ENCODE data around the gene WIPI1. TPM values are rescaled to one million over a fixed set of nuclear protein-coding genes. Genes with fewer than 3 reads are reported as not detected.
A peak's percentile ranks its signal among the peaks of the same experiment; 100 is the strongest.

WIPI1 gene
- total and polyA plus RNA-seq, 9 of the 15 experiments (the other 6 are each of a cell fraction or from before 2014, with no cell fraction given): 3.7 to 23.5 (median 11.8) TPM

- TF ChIP-seq ESRRA (IDR thresholded peaks at IDR 0.05; ENCODE audit: borderline replicate concordance, low read depth) (no peak), BACH1 (tag; IDR thresholded peaks at IDR 0.05) (no peak), KLF10 (CRISPR knock-in tag; IDR thresholded peaks at IDR 0.05) (no peak), ZNF324 (CRISPR knock-in tag; IDR thresholded peaks at IDR 0.05) (no peak), EP300 (IDR thresholded peaks at IDR 0.05; ENCODE audit: low read length) (peak; percentile 31; the same call in 1 of the 2 replicates), TEAD1 (CRISPR knock-in tag; IDR thresholded peaks at IDR 0.05) (peak in 1 of 2 experiments; percentile 22; a peak in 1 of 4 replicates), SMAD3 (CRISPR knock-in tag; conservative IDR thresholded peaks at IDR 0.05) (no peak; the same call in 1 of the 2 replicates), TEAD4 (IDR thresholded peaks at IDR 0.05; ENCODE audit: low read length) (no peak), TEAD4 (CRISPR knock-in tag; IDR thresholded peaks at IDR 0.05; ENCODE audit: borderline replicate concordance) (no peak), ZFX (CRISPR knock-in tag; IDR thresholded peaks at IDR 0.05) (no peak), TAF1 (IDR thresholded peaks at IDR 0.05; ENCODE audit: control insufficient read depth, extremely low read depth, insufficient read depth, low read length, severe bottlenecking) (no peak), ZNF707 (CRISPR knock-in tag; conservative IDR thresholded peaks at IDR 0.05) (no peak), ETV1 (tag; conservative IDR thresholded peaks at IDR 0.05; ENCODE audit: low read depth) (peak; percentile 69; the same call in 1 of the 2 replicates), ZC3H8 (IDR thresholded peaks at IDR 0.05) (no peak), ZNF584 (CRISPR knock-in tag; IDR thresholded peaks at IDR 0.05; ENCODE audit: low read depth) (peak; percentile 83; the same call in 1 of the 2 replicates), MAFF (IDR thresholded peaks at IDR 0.05; ENCODE audit: low read length) (peak; percentile 40; the same call in 1 of the 2 replicates)
- TF ChIP-seq, protein P1, sequence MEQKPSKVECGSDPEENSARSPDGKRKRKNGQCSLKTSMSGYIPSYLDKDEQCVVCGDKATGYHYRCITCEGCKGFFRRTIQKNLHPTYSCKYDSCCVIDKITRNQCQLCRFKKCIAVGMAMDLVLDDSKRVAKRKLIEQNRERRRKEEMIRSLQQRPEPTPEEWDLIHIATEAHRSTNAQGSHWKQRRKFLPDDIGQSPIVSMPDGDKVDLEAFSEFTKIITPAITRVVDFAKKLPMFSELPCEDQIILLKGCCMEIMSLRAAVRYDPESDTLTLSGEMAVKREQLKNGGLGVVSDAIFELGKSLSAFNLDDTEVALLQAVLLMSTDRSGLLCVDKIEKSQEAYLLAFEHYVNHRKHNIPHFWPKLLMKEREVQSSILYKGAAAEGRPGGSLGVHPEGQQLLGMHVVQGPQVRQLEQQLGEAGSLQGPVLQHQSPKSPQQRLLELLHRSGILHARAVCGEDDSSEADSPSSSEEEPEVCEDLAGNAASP (IDR thresholded peaks at IDR 0.05): no peak
- TF ChIP-seq, protein P2, sequence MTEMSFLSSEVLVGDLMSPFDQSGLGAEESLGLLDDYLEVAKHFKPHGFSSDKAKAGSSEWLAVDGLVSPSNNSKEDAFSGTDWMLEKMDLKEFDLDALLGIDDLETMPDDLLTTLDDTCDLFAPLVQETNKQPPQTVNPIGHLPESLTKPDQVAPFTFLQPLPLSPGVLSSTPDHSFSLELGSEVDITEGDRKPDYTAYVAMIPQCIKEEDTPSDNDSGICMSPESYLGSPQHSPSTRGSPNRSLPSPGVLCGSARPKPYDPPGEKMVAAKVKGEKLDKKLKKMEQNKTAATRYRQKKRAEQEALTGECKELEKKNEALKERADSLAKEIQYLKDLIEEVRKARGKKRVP (CRISPR knock-in tag; IDR thresholded peaks at IDR 0.05): peak; percentile 91
Observed at GRCh38 chr17:68461122-68461539, 3.8 kb upstream of the WIPI1 start (continued).

Measured in K562 (cell line).